ENCODE results near the gene OSCP1.

GRCh38 chr1:36382669-36383068 lies 67.6 kb downstream of the OSCP1 start:
- TF ChIP-seq CTCF (IDR thresholded peaks at IDR 0.05) (no peak), POLR2A (IDR thresholded peaks at IDR 0.05) (no peak), POLR2AphosphoS5 (IDR thresholded peaks at IDR 0.05; ENCODE audit: insufficient read depth in 1 of 2, low read depth in 1 of 2) (no peak)

Data from vagina (tissue), 2 donors.